GM06990 (cell line): ENCODE data around the gene PITX1.

Source experiments
- DNase-seq: peaks from one replicate; pipeline ENCODE4 v3.0.0-alpha.2; 2011; ENCODE audit not compliant: insufficient read length; ENCODE audit errors: extremely low read depth
- H3K27me3 ChIP-seq: replicated peaks from 2 replicates; pipeline ENCODE4 v1.6.0; 2011; ENCODE audit warnings: low read length; ENCODE audit not compliant: control insufficient read depth, insufficient read depth
- H3K36me3 ChIP-seq: 2 replicates; pipeline ENCODE4 v1.5.1; 2011; ENCODE audit warnings: low read length; ENCODE audit not compliant: control insufficient read depth, insufficient read depth
- H3K4me3 ChIP-seq: replicated peaks from 2 replicates; pipeline ENCODE4 v1.5.1; 2011; ENCODE audit warnings: low read depth, mild to moderate bottlenecking, control low read depth, low read length
- TF ChIP-seq, protein P1 (sequence below): IDR thresholded peaks from 2 replicates; pipeline ENCODE4 v1.5.1; 2011; ENCODE audit warnings: low read length, control low read depth, mild to moderate bottlenecking, inconsistent platforms; ENCODE audit not compliant: insufficient read depth, poor library complexity, severe bottlenecking

PITX1 gene

GRCh38 chr5:135029477-135030122 lies 4.4 kb downstream of the PITX1 start:
- peaks cover 2% of the 10 kb centered on the region for H3K27me3 ChIP-seq
- TF ChIP-seq, protein P1, sequence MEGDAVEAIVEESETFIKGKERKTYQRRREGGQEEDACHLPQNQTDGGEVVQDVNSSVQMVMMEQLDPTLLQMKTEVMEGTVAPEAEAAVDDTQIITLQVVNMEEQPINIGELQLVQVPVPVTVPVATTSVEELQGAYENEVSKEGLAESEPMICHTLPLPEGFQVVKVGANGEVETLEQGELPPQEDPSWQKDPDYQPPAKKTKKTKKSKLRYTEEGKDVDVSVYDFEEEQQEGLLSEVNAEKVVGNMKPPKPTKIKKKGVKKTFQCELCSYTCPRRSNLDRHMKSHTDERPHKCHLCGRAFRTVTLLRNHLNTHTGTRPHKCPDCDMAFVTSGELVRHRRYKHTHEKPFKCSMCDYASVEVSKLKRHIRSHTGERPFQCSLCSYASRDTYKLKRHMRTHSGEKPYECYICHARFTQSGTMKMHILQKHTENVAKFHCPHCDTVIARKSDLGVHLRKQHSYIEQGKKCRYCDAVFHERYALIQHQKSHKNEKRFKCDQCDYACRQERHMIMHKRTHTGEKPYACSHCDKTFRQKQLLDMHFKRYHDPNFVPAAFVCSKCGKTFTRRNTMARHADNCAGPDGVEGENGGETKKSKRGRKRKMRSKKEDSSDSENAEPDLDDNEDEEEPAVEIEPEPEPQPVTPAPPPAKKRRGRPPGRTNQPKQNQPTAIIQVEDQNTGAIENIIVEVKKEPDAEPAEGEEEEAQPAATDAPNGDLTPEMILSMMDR: no peak
- H3K4me3 ChIP-seq: no peak overlapping the region
- no peak for DNase-seq
- no peaks in the 10 kb centered on the region for H3K36me3 ChIP-seq

- no peaks in the 10 kb centered on the region for H3K36me3 ChIP-seq
These were observed 5.1 kb downstream of the PITX1 start for GRCh38 chr5:135028791-135029476.

DNA sequence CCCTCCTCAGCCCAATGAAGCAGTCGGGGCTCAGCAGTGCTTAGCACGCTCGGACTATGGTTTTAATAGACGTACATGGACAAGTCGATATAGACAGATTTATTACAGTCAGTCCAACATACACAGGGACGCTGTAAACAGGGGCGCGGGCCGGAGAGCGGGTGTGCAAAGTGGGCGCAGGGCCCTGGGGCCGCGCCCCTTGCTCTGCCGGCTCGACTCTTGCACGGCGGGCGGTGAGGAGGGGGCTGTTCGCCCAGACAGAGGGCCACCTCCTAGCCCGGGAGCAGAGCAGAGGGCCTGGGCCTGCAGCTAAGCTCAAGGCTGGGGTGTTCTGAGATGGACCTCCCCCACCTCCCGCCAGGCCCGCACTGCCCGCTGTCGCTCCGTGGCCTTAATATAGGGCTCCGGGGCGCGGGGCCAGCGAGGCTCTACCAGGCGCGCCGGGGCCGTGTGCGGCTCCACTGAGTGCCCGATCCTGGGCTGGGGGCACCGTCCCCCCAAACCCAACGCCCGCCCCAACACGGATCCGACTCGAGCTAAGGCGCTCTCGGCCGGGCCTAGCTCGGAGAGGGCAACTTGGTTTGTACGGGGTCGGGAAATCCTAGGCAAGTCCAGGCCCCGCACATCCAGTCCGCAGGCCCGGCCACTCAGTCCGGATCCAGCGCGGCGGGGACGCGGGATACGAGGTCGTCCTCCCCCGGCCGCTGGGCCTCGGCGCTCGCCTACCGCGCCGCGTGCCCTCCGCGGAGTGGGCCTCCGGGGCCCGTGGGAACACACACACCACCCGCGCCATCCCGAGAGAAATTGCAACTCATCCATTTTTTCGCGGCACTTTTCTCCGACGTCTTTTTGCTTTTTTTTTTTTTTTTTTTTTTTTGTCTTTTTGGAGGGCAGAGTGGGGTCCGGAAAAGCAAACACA lies 6.1 kb downstream of the PITX1 start:
- Histone ChIP-seq H3K36me3 (no peaks in the 10 kb centered on the region), H3K4me3 (no peak overlapping the region), H3K27me3 (peaks cover 2% of the 10 kb centered on the region)
- no peak for DNase-seq
- TF ChIP-seq, protein P1: no peak

More at GRCh38 chr5:135028791-135029476, 5.1 kb downstream of the PITX1 start:
- Histone ChIP-seq H3K4me3 (no peak overlapping the region), H3K27me3 (peaks cover 2% of the 10 kb centered on the region)
- no peak for DNase-seq
- TF ChIP-seq, protein P1: no peak

GRCh38 chr5:135027266-135027696 lies 6.7 kb downstream of the PITX1 start:
- TF ChIP-seq, protein P1: no peak
- H3K27me3 ChIP-seq: peaks cover 2% of the 10 kb centered on the region
- H3K4me3 ChIP-seq: no peak overlapping the region
- DNase-seq: no peak
- H3K36me3 ChIP-seq: no peaks in the 10 kb centered on the region

- peaks cover 2% of the 10 kb centered on the region for H3K27me3 ChIP-seq
- no peak overlapping the region for H3K4me3 ChIP-seq
- no peak for DNase-seq
- TF ChIP-seq, protein P1: no peak
- H3K36me3 ChIP-seq: no peaks in the 10 kb centered on the region
These were observed 7.3 kb downstream of the PITX1 start for GRCh38 chr5:135026645-135027265.
